K562 (cell line): ENCODE results near the gene CD164. TPM values are rescaled to one million over a fixed set of nuclear protein-coding genes. Genes with fewer than 3 reads are reported as not detected.

Source experiments
- FOXJ3 ChIP-seq: sonication (generic); formaldehyde crosslinking; IDR thresholded peaks from 2 replicates; pipeline ENCODE4 v1.4.0; 2020; ENCODE audit warnings: mild to moderate bottlenecking, missing genetic modification reagents
- HDAC6 ChIP-seq: IDR thresholded peaks from 2 replicates; pipeline ENCODE4 v1.6.1; 2012; ENCODE audit warnings: low read depth, mild to moderate bottlenecking, control low read depth, inconsistent platforms, low read length, moderate library complexity
- HMG20B ChIP-seq: fragments of 250-450 bp; sonication (Bioruptor Pico); IDR thresholded peaks from 2 replicates; pipeline ENCODE4 v1.5.0; 2021; ENCODE audit warnings: mild to moderate bottlenecking
- MCM5 ChIP-seq: fragments of 450-650 bp; IDR thresholded peaks from 2 replicates; pipeline ENCODE4 v1.6.1; 2016; ENCODE audit warnings: low read depth
- MTA3 ChIP-seq: fragments of 450-650 bp; formaldehyde crosslinking; IDR thresholded peaks from 2 replicates; pipeline ENCODE4 v1.6.1; 2017; ENCODE audit warnings: mild to moderate bottlenecking, borderline replicate concordance
- RNF2 ChIP-seq: sonication (generic); IDR thresholded peaks from 2 replicates; pipeline ENCODE4 v1.6.1; 2016
- SPI1 ChIP-seq: IDR thresholded peaks from 2 replicates; pipeline ENCODE4 v1.6.1; 2011; ENCODE audit warnings: low read depth, low read length, control low read depth, borderline replicate concordance
- TCF3 ChIP-seq: sonication (generic); formaldehyde crosslinking; IDR thresholded peaks from 2 replicates; pipeline ENCODE4 v1.4.0; 2020; ENCODE audit warnings: mild to moderate bottlenecking, missing genetic modification reagents
- TRIM24 ChIP-seq, 2 experiments: fragments of 450-650 bp; IDR thresholded peaks; 2 replicates each; pipeline ENCODE4 v1.6.1; 2016
- YBX1 ChIP-seq: fragments of 450-650 bp; IDR thresholded peaks from 2 replicates; pipeline ENCODE4 v1.7.1; 2016; ENCODE audit warnings: mild to moderate bottlenecking
- ZNF408 ChIP-seq: fragments of 250-450 bp; sonication (Bioruptor Pico); IDR thresholded peaks from 2 replicates; pipeline ENCODE4 v1.4.0; 2020; ENCODE audit warnings: low read depth, mild to moderate bottlenecking, moderate library complexity
- ZNF586 ChIP-seq: fragments of 450-650 bp; formaldehyde crosslinking; conservative IDR thresholded peaks from 2 replicates; pipeline ENCODE4 v1.4.0; 2020; ENCODE audit warnings: mild to moderate bottlenecking, moderate library complexity
- ZNF717 ChIP-seq: fragments of 250-450 bp; sonication (Bioruptor Pico); IDR thresholded peaks from 2 replicates; pipeline ENCODE4 v1.5.0; 2021
- ZNF77 ChIP-seq: fragments of 250-450 bp; sonication (Bioruptor Pico); IDR thresholded peaks from 2 replicates; pipeline ENCODE4 v1.5.0; 2020
- polyA plus RNA-seq, 8 experiments: library from polyadenylated mRNA; depleted of rRNA in 4 of 8; stranded (reverse) in 5 of 8; unstranded in 3 of 8; fragments of >200 nt; fragmentation: Nextera tagmentation in 2 of 8; fragmentation: Illumina TruSeq in 1 of 8; extraction: Ambion mirVana in 2 of 8; extraction: Trizol in 1 of 8; gene quantifications; 2 replicates each; pipeline versions ENCODE4 v1.2.1 to v1.2.3, GENCODE V29; 2011 to 2014; ENCODE audit warnings: inconsistent platforms in 1 of 8, missing spikeins in 1 of 8
- total RNA-seq, 7 experiments: library from RNA; depleted of rRNA in 6 of 7; stranded (reverse); fragments of >200 nt in 6 of 7; fragmentation: Illumina TruSeq in 2 of 7; extraction: Trizol in 2 of 7; gene quantifications; 2 replicates each; pipeline versions ENCODE4 v1.2.1 to v1.2.3, GENCODE V29; 2011 to 2021; ENCODE audit warnings: low replicate concordance in 1 of 7
- TF ChIP-seq, protein P1 (sequence below): sonication (generic); formaldehyde crosslinking; IDR thresholded peaks from 2 replicates; pipeline ENCODE4 v1.8.1; 2023; ENCODE audit warnings: mild to moderate bottlenecking, missing genetic modification reagents
- TF ChIP-seq, protein P2 (sequence below): sonication (generic); formaldehyde crosslinking; IDR thresholded peaks from 2 replicates; pipeline ENCODE4 v1.8.1; 2023; ENCODE audit warnings: mild to moderate bottlenecking, missing genetic modification reagents
- TF ChIP-seq, protein P3 (sequence below): IDR thresholded peaks from 2 replicates; pipeline ENCODE4 v1.6.1; 2011; ENCODE audit warnings: borderline replicate concordance, low read depth, mild to moderate bottlenecking, moderate library complexity, low read length; ENCODE audit not compliant: insufficient read depth, poor library complexity, severe bottlenecking
- TF ChIP-seq, protein P4 (sequence below): fragments of 450-650 bp; formaldehyde crosslinking; IDR thresholded peaks from 2 replicates; pipeline ENCODE4 v1.4.0; 2022; ENCODE audit warnings: missing genetic modification characterization
- TF ChIP-seq, protein P5 (sequence below): fragments of 250-450 bp; sonication (Bioruptor Pico); IDR thresholded peaks from 2 replicates; pipeline ENCODE4 v1.8.0; 2022; ENCODE audit warnings: inconsistent platforms

The CD164 gene
- total and polyA plus RNA-seq, 9 of the 15 experiments (the other 6 are each of a cell fraction or from before 2014, with no cell fraction given) = 79.5 to 317 (median 165) TPM

DNA sequence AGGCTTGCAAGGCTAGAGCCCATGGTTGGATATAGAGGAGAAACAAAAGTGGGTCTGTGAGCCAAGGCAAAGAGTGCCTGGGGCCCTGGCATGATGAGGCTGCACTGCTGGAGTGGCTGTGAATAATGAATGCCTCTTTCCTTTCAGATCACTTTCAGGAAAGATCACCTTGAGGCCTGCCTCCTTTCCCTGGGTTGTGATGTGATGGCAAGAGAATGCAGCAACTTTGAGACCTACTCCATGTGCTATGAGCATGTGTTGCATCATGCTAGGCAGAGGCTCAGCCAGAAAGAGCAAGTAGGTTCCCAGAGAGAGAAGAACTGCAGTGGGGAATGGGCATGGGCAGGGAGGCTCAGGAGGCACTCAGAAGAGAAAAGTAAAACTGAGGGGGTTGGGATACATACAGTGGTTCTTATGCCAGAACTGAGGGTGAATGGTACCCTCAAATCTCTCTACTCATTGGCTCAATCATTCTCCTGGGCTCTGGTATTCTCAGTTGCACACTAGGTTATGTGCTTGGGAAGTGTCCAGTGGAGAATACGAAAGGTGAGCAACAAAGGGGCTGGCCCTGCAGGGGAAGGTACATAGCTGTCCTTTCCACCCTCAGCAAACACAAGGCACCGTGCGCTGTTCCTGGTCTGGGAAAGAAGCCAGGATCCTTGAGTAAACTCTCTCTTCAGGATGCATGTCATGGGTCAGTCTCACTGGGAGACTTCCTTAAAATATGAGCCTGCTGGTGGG, 45.9 kb downstream of the CD164 start (continued):
- TF ChIP-seq YBX1 (no peak), HMG20B (CRISPR knock-in tag) (no peak), ZNF717 (CRISPR knock-in tag) (no peak), MCM5 (no peak), TRIM24 (IDR thresholded peaks at IDR 0.05) (peak; percentile 92 to 95; a peak in 3 of 4 replicates), SPI1 (no peak), MTA3 (no peak), RNF2 (no peak), ZNF586 (CRISPR knock-in tag) (no peak), ZNF408 (CRISPR knock-in tag) (no peak), ZNF77 (CRISPR knock-in tag) (no peak), HDAC6 (no peak), TCF3 (CRISPR knock-in tag) (no peak), FOXJ3 (CRISPR knock-in tag) (no peak)
- TF ChIP-seq, protein P1, sequence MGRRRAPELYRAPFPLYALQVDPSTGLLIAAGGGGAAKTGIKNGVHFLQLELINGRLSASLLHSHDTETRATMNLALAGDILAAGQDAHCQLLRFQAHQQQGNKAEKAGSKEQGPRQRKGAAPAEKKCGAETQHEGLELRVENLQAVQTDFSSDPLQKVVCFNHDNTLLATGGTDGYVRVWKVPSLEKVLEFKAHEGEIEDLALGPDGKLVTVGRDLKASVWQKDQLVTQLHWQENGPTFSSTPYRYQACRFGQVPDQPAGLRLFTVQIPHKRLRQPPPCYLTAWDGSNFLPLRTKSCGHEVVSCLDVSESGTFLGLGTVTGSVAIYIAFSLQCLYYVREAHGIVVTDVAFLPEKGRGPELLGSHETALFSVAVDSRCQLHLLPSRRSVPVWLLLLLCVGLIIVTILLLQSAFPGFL (CRISPR knock-in tag) = no peak
- TF ChIP-seq, protein P2, sequence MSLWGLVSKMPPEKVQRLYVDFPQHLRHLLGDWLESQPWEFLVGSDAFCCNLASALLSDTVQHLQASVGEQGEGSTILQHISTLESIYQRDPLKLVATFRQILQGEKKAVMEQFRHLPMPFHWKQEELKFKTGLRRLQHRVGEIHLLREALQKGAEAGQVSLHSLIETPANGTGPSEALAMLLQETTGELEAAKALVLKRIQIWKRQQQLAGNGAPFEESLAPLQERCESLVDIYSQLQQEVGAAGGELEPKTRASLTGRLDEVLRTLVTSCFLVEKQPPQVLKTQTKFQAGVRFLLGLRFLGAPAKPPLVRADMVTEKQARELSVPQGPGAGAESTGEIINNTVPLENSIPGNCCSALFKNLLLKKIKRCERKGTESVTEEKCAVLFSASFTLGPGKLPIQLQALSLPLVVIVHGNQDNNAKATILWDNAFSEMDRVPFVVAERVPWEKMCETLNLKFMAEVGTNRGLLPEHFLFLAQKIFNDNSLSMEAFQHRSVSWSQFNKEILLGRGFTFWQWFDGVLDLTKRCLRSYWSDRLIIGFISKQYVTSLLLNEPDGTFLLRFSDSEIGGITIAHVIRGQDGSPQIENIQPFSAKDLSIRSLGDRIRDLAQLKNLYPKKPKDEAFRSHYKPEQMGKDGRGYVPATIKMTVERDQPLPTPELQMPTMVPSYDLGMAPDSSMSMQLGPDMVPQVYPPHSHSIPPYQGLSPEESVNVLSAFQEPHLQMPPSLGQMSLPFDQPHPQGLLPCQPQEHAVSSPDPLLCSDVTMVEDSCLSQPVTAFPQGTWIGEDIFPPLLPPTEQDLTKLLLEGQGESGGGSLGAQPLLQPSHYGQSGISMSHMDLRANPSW (CRISPR knock-in tag) = no peak
- TF ChIP-seq, protein P3, sequence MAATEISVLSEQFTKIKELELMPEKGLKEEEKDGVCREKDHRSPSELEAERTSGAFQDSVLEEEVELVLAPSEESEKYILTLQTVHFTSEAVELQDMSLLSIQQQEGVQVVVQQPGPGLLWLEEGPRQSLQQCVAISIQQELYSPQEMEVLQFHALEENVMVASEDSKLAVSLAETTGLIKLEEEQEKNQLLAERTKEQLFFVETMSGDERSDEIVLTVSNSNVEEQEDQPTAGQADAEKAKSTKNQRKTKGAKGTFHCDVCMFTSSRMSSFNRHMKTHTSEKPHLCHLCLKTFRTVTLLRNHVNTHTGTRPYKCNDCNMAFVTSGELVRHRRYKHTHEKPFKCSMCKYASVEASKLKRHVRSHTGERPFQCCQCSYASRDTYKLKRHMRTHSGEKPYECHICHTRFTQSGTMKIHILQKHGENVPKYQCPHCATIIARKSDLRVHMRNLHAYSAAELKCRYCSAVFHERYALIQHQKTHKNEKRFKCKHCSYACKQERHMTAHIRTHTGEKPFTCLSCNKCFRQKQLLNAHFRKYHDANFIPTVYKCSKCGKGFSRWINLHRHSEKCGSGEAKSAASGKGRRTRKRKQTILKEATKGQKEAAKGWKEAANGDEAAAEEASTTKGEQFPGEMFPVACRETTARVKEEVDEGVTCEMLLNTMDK = no peak
- TF ChIP-seq, protein P4, sequence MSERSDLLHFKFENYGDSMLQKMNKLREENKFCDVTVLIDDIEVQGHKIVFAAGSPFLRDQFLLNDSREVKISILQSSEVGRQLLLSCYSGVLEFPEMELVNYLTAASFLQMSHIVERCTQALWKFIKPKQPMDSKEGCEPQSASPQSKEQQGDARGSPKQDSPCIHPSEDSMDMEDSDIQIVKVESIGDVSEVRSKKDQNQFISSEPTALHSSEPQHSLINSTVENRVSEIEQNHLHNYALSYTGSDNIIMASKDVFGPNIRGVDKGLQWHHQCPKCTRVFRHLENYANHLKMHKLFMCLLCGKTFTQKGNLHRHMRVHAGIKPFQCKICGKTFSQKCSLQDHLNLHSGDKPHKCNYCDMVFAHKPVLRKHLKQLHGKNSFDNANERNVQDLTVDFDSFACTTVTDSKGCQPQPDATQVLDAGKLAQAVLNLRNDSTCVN = no peak
- TF ChIP-seq, protein P5, sequence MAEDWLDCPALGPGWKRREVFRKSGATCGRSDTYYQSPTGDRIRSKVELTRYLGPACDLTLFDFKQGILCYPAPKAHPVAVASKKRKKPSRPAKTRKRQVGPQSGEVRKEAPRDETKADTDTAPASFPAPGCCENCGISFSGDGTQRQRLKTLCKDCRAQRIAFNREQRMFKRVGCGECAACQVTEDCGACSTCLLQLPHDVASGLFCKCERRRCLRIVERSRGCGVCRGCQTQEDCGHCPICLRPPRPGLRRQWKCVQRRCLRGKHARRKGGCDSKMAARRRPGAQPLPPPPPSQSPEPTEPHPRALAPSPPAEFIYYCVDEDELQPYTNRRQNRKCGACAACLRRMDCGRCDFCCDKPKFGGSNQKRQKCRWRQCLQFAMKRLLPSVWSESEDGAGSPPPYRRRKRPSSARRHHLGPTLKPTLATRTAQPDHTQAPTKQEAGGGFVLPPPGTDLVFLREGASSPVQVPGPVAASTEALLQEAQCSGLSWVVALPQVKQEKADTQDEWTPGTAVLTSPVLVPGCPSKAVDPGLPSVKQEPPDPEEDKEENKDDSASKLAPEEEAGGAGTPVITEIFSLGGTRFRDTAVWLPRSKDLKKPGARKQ (CRISPR knock-in tag) = no peak
